Caco-2 (cell line): ENCODE results near the gene METTL2A. TPM values are rescaled to one million over a fixed set of nuclear protein-coding genes. Genes with fewer than 3 reads are reported as not detected.

ENCODE experiments used
- total RNA-seq: library from RNA; stranded (reverse); gene quantifications from 2 replicates; pipeline ENCODE4 v1.2.3, GENCODE V29; 2022

METTL2A gene
- total RNA-seq, 1 experiment from 2014 or later: 31.4 TPM

Other genes starting within 250 kb of the METTL2A start
- gene EFCAB3, start 43.3 kb upstream of the METTL2A start, total RNA-seq: not detected in 2 replicates
- 60.4 and 68.8 TPM in 2 replicates for gene TLK2, start 54.9 kb downstream of the METTL2A start, total RNA-seq
- gene MRC2, start 203.8 kb downstream of the METTL2A start, total RNA-seq: 5.7 and 7.0 TPM in 2 replicates